GM10248 (cell line): ENCODE data around the gene PSMG4.

Source experiments
- CTCF ChIA-PET: fragments of 300-600 bp; sonication (Branson Sonifier 250); formaldehyde crosslinking; extraction: SDS; loops from one replicate; lab custom pipeline; 2021; ENCODE audit warnings: antibody characterized with exemption; lab: Yijun Ruan, JAX
- POLR2A ChIA-PET: fragments of 350-650 bp; sonication (Branson Sonifier 250); formaldehyde crosslinking; extraction: SDS; loops from one replicate; lab custom pipeline; 2020; ENCODE audit warnings: antibody characterized with exemption; lab: Yijun Ruan, JAX
- DNase-seq: peaks from one replicate; pipeline ENCODE4 v3.0.0; 2012; ENCODE audit errors: extremely low spot score
- CTCF ChIP-seq: IDR thresholded peaks from 2 replicates; pipeline ENCODE4 v1.5.1; 2012; ENCODE audit warnings: mild to moderate bottlenecking, low read depth; ENCODE audit errors: extremely low read depth, missing control alignments, control extremely low read depth

The PSMG4 gene

GRCh38 chr6:3305831-3306230 lies 47.1 kb downstream of the PSMG4 start:
- no peak for DNase-seq
- CTCF ChIA-PET, result interaction anchor here (1.4 to 1.8 kb wide), 2 partner anchors 9 to 11 kb away, joined by 4 to 6 read pairs; no protein-coding TSS in a partner anchor
- POLR2A ChIA-PET, result no interaction called here
- TF ChIP-seq CTCF, result no peak

- DNase-seq, result no peak
- POLR2A ChIA-PET, result no interaction called here
- CTCF ChIA-PET, result no interaction called here
- TF ChIP-seq CTCF, result no peak
Observed at GRCh38 chr6:3306848-3307247, 48.1 kb downstream of the PSMG4 start.

- DNase-seq, result no peak
- no peak for TF ChIP-seq CTCF
- CTCF ChIA-PET, result no interaction called here
- POLR2A ChIA-PET, result no interaction called here
Observed at GRCh38 chr6:3307436-3307835, 48.7 kb downstream of the PSMG4 start.

- DNase-seq, result no peak
- ChIA-PET POLR2A (no interaction called here), CTCF (no interaction called here)
- TF ChIP-seq CTCF, result no peak
Observed at GRCh38 chr6:3308106-3308505, 49.4 kb downstream of the PSMG4 start.

- CTCF ChIA-PET, result no interaction called here
- no peak for TF ChIP-seq CTCF
- no peak for DNase-seq
- POLR2A ChIA-PET, result no interaction called here
Observed at GRCh38 chr6:3309391-3310050, 50.8 kb downstream of the PSMG4 start.

- no peak for DNase-seq
- no peak for TF ChIP-seq CTCF
- ChIA-PET CTCF (no interaction called here), POLR2A (no interaction called here)
Observed at GRCh38 chr6:3310051-3310448, 51.3 kb downstream of the PSMG4 start.

- DNase-seq, result no peak
- ChIA-PET POLR2A (no interaction called here), CTCF (interaction anchor here (1.2 to 2.0 kb wide), 3 partner anchors 11 to 40 kb away, joined by 3 to 4 read pairs (median 4); no protein-coding TSS in a partner anchor)
- no peak for TF ChIP-seq CTCF
Observed at GRCh38 chr6:3310703-3311102, 52.0 kb downstream of the PSMG4 start.
